Activated CD4-positive, CD25-positive, alpha-beta regulatory T cell treated with anti-CD3 and anti-CD28 coated beads, Interleukin-2, amount 50 U/mL, for 24 hours (primary cell): ENCODE results near the gene AFF1.
A peak's percentile ranks its signal among the peaks of the same experiment; 100 is the strongest.

Experiments used
- ATAC-seq, 2 donors: fragments of 150-1000 bp; cut with Tn5 transposase; one replicate each; pipeline ENCODE4 v1.10.0; 2021; ENCODE audit warnings: mild to moderate bottlenecking in 1 of 2, moderate library complexity in 1 of 2

The AFF1 gene, protein sequence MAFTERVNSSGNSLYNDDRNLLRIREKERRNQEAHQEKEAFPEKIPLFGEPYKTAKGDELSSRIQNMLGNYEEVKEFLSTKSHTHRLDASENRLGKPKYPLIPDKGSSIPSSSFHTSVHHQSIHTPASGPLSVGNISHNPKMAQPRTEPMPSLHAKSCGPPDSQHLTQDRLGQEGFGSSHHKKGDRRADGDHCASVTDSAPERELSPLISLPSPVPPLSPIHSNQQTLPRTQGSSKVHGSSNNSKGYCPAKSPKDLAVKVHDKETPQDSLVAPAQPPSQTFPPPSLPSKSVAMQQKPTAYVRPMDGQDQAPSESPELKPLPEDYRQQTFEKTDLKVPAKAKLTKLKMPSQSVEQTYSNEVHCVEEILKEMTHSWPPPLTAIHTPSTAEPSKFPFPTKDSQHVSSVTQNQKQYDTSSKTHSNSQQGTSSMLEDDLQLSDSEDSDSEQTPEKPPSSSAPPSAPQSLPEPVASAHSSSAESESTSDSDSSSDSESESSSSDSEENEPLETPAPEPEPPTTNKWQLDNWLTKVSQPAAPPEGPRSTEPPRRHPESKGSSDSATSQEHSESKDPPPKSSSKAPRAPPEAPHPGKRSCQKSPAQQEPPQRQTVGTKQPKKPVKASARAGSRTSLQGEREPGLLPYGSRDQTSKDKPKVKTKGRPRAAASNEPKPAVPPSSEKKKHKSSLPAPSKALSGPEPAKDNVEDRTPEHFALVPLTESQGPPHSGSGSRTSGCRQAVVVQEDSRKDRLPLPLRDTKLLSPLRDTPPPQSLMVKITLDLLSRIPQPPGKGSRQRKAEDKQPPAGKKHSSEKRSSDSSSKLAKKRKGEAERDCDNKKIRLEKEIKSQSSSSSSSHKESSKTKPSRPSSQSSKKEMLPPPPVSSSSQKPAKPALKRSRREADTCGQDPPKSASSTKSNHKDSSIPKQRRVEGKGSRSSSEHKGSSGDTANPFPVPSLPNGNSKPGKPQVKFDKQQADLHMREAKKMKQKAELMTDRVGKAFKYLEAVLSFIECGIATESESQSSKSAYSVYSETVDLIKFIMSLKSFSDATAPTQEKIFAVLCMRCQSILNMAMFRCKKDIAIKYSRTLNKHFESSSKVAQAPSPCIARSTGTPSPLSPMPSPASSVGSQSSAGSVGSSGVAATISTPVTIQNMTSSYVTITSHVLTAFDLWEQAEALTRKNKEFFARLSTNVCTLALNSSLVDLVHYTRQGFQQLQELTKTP

DNA sequence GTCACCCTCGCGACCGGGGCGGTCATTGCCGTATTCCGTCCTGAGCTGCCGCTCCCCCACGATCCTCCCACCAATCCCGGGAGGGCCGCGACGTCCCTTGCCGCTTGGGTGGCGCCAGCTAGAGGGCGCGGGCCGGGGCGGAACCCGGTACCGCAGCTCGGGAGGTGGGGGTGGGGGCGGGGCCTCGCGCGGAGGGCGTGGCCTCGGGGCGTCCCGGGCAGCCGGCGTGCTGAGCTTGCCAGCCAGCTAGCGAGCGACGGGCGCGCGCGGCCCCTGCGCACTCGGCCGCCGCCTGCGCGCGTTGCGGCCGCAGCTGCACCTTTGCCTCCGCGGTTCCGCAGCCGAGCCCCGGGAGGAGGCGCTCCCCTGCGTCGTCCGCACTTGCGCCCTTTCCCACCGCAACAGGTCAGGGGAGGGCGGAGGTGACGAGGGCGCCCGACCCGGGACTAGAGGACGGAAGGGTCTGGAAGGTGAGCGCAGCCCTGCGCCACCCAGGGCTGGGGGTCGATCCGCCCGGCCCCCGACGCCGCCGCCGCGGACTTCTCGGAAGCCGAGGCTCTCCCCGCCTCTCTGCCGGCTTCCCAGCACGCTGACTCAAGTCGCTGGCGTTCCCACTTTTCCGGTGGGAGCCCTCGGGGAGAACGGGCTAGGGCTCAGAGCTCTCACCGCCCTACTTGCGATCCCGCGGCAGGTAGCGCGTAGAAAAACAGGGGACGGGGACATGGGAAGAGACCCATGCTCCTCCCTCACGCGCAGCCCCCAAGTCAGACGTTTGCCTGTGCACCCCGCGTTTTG is at the start of gene AFF1:
Gene AFF1 (plus strand): TSS at position 241 of the 795 bp plus-strand sequence. CDS start 13,523 bp downstream, outside the sequence.
- ATAC-seq: peak; percentile 64 to 73

DNA sequence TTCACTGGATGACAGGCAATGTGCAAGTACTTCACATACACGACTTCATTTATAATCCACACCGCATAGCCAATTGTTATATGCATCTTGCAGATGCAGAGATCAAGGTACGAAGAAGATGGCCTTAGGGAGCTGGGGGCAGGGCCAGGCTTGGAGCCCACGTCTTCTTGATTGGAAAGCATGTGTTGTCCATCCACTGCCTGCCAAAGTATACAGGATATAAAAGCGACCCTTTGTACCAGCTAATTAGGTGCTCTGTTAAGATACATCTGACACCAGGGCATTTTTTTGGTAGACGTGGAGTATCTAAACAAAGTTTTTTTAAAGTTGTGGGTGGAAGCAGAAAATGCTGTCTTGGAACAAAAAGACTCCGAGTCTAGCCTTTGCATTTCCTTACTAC is 44.0 kb upstream of the AFF1 start:
- ATAC-seq: no peak

DNA sequence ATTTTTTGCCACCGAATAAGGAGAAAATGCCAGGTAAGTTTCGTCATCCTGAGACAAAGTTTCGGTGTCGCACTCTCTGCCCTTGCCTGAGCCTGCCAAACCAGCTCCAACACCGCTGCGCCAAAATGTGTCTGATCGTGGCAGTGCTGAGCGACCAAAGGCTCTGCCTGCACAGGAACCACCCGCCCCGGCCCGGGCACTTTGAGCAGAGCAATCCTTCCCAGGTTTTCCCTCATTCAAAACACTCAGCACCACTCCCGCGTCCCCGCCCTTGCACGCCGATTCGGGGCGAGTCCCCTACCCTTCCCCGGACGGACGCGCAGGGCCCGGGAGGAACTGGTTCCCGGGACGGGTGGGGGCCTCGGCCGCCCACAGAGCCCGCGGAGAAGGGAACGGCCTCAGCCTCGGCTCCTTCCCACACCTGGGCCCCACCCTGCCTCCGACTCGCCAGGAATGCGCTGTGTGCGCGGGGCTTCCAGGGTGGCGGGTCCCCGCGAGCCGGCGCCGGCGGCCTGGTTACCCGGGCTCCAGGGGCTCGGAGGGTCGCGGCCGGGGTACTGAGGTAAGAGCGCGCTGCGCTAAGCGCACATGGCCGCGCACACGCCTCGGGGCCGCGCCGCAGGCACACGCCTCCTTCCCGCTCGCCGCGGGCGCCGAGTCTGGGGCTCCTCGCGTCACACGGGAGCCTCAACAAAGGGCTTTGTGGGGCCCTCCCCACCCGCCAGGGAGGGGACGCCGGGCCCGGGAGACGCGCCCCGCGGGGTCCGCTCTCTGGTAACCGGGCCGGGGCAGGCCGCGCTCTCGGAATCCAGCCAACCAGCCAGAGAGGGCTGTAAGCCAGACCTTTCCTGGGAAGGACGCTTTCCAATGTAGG is 42.8 kb upstream of the AFF1 start, which contains the start of gene C4orf36:
Gene C4orf36 (minus strand): TSS at position 661 of the 874 bp plus-strand sequence. CDS start 902 bp downstream, outside the sequence.
- peak; percentile 52 to 61 for ATAC-seq

GRCh38 chr4:86892636-86892960 is 42.2 kb upstream of the AFF1 start:
- no peak for ATAC-seq

GRCh38 chr4:86893136-86893535 is 41.7 kb upstream of the AFF1 start:
- ATAC-seq: no peak

- no peak for ATAC-seq
Observed at GRCh38 chr4:86894455-86894854, 40.4 kb upstream of the AFF1 start.

DNA sequence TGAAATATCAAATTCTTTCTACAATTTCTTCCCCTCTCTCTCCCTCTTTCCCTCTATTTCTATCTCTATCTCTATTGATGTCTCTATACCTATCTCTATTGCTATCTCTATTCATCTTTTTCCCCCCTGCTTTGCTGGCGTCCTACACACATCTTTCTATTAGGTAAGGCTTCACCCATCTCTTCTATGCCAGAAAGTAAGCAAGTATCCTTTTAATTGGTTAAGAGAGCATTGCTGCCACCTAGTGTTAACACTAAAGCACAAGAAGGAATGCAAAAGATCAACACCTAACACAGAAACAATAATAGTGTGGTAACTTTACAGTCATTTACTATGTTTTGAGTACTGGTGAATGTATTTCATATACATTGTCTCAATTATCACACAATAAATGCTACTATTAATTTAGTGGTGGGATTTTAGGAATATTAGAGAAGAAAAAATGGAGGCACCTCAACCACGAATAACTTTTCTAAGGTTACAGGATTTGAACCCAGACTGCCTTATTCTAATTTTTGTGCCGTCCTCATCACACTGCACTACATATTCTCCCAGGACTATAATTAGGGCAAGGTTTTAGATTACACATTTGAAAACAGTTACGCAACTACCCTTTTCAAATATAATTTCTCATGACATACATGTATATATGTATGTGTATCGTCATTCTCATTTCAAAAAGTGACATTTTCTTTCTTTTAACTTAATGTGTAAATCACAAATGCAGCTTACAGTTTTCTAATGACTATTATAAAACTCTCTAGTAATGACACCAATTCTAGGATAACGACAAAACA is 38.9 kb upstream of the AFF1 start:
- peak in 1 of 2 donors; percentile 39 for ATAC-seq

- ATAC-seq: no peak
Observed at GRCh38 chr4:86896596-86896995, 38.2 kb upstream of the AFF1 start.

DNA sequence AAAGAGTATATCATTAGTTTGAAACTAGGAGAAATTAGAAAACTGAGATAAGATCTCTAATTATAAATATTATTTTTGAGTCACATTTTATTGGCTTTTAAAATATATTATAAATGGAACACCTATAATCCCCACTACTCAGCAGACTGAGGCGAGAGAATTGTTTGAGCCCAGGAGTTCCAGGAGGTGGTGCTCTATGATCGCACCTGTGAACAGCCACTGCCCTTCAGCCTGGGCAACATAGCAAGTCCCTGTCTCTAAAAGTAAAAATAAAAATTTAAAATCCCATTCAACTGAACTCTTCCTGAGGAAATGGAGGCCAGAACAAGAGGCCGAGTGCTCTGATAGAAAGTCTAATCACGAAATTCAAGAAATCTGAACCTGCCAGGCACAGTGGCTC is 36.2 kb upstream of the AFF1 start:
- ATAC-seq: no peak

- no peak for ATAC-seq
Observed at GRCh38 chr4:86901864-86902263, 32.9 kb upstream of the AFF1 start.

- ATAC-seq: no peak
Observed at GRCh38 chr4:86908251-86908657, 26.6 kb upstream of the AFF1 start.

DNA sequence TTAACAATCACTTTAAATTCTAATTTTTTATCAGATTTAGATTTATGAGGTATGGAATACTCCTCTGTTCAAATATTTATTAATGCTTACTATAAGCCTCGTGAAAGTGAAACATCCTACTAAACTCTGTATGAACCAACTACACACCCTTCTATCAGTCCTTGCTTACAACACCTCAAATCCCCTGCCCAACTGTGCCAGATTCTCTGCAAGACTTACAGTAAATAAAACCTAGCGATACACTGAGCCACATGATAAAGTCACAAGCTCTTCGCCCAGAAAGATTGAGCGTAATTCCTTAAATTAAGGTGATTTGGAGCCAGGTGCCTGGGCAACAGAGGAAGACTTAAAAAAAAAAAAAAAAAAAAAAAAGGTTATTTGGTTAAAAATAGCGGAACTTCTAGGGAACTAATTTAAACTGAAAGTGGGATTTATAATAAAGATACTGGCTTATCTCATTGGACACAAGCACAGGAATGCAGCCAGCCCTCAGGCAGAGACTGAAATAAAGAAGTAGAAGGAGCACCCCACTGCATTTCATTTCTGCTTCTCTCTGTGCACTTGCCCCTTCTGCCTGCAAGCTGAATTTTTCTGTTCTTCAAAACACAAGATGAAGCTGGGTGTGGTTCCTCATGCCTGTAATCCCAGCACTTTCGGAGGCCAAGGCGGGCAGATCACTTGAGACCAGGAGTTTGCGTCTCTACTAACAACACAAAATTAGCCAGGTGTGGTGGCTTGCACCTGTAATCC is 25.1 kb upstream of the AFF1 start:
- ATAC-seq: no peak

DNA sequence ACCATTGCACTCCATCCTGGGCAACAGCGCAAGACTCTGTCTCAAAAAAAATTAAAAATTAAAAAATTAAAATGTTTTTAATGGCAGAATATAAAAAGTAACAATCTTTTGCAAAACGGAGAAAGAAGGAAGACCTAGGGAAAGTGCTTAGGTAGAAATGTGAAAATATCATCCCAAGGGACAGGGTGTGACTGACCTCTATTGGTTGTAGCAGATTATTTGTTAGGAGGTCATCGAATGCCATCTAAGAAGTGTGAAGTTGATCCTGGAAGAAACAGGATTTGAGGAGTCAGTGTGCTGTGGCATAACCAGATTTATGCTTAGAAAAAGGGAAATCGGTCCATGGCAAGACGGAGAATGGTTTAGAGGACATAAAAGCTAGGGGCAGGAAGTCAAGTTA is 24.4 kb upstream of the AFF1 start:
- ATAC-seq: no peak

DNA sequence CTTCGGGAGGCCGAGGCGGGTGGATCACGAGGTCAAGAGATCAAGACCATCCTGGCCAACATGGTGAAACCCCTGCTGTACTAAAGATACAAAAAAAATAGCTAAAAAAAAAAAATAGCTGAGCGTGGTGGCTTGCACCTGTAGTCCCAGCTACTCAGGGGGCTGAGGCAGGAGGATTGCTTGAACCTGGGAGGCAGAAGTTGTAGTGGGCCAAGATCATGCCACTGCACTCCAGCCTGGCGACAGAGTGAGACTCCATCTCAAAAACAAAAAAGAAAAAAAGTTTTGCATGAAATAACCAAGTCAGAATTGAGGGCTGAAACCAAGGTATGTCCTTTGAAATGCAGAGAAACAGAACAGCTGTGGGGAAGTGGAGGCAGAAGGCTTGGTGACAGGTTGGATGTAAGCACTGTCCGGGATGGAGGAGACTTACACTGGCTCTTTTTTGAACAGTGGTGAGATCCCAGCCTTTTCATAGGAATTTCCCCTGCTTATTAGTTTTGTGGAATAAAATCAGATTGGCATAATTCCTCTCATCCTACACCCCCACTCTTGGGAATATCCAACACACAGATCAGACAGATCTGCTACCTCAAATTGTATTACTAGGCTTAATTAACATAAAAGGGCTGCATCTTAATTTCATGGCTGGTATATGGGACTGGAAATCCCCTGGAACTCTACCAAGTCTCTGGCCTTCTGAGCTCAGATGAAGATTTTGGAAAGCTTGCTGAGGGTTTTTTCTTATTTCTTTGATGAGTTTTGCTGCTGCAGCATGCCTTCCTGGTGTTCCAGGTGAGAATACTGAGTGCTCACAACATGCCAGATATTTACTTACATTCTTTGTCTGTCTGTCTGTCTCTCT is 23.8 kb upstream of the AFF1 start:
- no peak for ATAC-seq

DNA sequence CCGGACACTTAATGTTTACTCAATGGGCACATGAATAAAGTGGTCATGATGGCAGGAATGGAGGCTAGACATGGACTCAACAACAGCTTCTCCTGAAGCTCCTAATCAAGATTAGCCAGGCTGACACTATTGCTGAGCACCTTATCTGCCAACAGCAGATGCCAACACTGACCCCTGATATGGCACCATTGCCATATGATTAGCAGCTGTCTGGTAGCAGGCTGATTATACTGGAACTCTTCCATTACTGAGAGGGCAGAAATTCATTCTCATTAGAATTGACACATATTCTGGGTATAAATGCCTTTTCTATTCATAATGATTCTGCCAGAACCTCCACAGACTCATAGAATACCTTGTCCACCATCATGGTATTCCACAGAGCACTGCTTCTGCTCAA is 18.4 kb upstream of the AFF1 start:
- ATAC-seq: no peak

DNA sequence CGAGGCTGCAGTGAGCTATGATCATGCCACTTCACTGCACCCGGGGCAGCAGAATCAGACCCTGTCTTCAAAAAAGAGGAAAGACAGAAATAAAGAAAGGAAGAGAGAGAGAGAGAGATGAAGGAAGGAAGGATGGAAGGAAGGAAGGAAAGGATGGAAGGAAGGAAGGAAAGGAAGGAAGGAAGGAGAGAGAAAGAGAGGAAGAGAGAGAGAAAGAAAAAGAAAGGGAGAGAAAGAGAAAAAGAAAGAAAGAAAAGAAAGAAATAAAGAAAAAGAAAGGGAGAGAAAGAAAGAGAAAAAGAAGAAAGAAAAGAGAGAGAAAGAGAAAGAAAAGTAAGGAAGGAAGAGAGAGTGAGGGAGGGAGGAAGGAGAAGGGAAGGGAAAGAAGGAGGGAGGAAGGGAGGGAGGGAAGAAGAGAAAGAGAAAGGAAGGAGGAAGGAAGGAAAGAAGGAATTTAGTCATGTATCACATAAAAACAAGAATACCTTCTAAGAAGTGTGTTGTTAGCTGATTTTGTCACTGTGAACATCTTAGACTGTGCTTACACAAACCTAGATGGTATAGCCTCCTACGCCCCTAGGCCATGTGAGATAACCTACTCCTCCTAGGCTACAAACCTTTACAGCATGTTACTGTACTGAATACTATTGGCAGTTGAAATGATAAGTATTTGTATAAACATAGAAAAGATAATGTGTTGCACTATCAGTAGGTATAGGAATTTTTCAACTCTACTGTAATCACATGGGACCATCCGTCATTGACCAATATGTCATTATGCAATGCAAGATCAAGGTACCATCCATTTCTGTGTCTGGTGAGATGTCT is 17.4 kb upstream of the AFF1 start:
- ATAC-seq: no peak

DNA sequence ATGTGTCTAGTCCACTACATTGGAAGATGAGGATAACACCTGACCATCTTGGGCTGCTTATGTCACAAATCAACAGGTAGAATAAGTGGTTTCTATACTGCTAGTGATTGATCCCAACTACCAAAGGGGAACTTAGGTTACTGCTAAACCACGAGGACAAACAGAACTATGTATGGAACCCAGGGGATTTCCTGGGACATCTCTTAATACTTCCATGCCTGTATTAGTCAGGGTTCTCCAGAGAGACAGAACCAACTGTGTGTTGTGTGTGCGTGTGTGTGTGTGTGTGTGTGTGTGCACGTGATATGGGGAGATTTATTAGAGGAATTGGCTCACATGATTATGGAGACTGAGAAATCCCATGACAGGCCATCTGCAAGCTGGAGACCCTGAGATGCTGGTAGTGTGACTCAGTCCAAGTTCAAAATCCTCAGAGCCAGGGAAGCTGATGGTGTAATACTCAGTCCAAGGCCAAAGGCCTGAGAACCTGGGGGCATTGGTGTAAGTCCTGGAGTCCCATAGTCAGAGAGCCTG is 16.2 kb upstream of the AFF1 start:
- ATAC-seq: no peak
